ENCODE results near the gene RNF41.

DNA sequence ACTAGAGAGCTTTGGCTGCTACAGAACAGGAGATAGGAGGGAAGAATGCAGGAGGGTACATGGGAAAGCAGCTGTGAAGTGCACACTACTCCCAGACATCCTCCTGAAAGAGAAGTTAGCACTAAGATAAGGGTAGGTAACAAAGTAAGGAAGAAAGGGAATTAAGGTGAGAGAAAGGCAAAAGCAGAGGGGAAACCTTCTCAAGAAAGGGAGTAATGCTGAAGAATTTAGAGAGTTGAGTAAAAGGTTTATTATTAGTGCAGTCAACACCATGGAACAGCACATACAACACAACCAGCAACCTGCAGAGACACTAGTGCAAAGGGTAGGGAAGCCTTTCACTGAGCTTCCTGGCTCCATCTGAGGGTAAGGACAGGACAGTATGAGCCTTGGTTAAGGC is 17.4 kb downstream of the RNF41 start:
- TF ChIP-seq ARNTL (CRISPR knock-in tag; IDR thresholded peaks at IDR 0.05; ENCODE audit: borderline replicate concordance, low read depth) (no peak), ZC3H10 (CRISPR knock-in tag; IDR thresholded peaks at IDR 0.05) (no peak), SNAI2 (CRISPR knock-in tag; IDR thresholded peaks at IDR 0.05) (no peak), ISL1 (CRISPR knock-in tag; IDR thresholded peaks at IDR 0.05) (no peak), ZFP3 (CRISPR knock-in tag; IDR thresholded peaks at IDR 0.05) (no peak), BACH2 (CRISPR knock-in tag; IDR thresholded peaks at IDR 0.05; ENCODE audit: borderline replicate concordance) (no peak), ZFP30 (CRISPR knock-in tag; IDR thresholded peaks at IDR 0.05) (no peak), TOX (CRISPR knock-in tag; IDR thresholded peaks at IDR 0.05; ENCODE audit: borderline replicate concordance) (no peak)
- TF ChIP-seq, protein P1, sequence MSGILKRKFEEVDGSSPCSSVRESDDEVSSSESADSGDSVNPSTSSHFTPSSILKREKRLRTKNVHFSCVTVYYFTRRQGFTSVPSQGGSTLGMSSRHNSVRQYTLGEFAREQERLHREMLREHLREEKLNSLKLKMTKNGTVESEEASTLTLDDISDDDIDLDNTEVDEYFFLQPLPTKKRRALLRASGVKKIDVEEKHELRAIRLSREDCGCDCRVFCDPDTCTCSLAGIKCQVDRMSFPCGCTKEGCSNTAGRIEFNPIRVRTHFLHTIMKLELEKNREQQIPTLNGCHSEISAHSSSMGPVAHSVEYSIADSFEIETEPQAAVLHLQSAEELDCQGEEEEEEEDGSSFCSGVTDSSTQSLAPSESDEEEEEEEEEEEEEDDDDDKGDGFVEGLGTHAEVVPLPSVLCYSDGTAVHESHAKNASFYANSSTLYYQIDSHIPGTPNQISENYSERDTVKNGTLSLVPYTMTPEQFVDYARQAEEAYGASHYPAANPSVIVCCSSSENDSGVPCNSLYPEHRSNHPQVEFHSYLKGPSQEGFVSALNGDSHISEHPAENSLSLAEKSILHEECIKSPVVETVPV (CRISPR knock-in tag; IDR thresholded peaks at IDR 0.05) = no peak
- TF ChIP-seq, protein P2, sequence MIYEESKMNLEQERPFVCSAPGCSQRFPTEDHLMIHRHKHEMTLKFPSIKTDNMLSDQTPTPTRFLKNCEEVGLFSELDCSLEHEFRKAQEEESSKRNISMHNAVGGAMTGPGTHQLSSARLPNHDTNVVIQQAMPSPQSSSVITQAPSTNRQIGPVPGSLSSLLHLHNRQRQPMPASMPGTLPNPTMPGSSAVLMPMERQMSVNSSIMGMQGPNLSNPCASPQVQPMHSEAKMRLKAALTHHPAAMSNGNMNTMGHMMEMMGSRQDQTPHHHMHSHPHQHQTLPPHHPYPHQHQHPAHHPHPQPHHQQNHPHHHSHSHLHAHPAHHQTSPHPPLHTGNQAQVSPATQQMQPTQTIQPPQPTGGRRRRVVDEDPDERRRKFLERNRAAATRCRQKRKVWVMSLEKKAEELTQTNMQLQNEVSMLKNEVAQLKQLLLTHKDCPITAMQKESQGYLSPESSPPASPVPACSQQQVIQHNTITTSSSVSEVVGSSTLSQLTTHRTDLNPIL (CRISPR knock-in tag; IDR thresholded peaks at IDR 0.05; ENCODE audit: low read depth) = no peak
- TF ChIP-seq, protein P3, sequence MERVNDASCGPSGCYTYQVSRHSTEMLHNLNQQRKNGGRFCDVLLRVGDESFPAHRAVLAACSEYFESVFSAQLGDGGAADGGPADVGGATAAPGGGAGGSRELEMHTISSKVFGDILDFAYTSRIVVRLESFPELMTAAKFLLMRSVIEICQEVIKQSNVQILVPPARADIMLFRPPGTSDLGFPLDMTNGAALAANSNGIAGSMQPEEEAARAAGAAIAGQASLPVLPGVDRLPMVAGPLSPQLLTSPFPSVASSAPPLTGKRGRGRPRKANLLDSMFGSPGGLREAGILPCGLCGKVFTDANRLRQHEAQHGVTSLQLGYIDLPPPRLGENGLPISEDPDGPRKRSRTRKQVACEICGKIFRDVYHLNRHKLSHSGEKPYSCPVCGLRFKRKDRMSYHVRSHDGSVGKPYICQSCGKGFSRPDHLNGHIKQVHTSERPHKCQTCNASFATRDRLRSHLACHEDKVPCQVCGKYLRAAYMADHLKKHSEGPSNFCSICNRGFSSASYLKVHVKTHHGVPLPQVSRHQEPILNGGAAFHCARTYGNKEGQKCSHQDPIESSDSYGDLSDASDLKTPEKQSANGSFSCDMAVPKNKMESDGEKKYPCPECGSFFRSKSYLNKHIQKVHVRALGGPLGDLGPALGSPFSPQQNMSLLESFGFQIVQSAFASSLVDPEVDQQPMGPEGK (CRISPR knock-in tag; IDR thresholded peaks at IDR 0.05; ENCODE audit: borderline replicate concordance) = no peak
